ENCODE measurements around the gene KCNJ6. TPM values are rescaled to one million over a fixed set of nuclear protein-coding genes. Genes with fewer than 3 reads are reported as not detected.
A peak's percentile ranks its signal among the peaks of the same experiment; 100 is the strongest.
"Not testable (repeated sequence)": the region's sequence is repeated elsewhere in the genome, so short reads cannot be mapped to it uniquely, and the experiment has no call there.

Gene KCNJ6
- total RNA-seq, 2 donors from 2014 or later, result not detected

GRCh38 chr21:37932936-37933335 lies 16.7 kb upstream of the KCNJ6 start:
- no peak for DNase-seq (ENCODE audit: low spot score)
- H3K27me3 ChIP-seq, result no peaks in the 10 kb centered on the region
- H3K9me3 ChIP-seq, result peaks cover 0 to 16% of the 10 kb centered on the region in 2 donors
- H3K4me1 ChIP-seq, result no peaks in the 10 kb centered on the region
- H3K4me3 ChIP-seq, result no peak overlapping the region
- H3K27ac ChIP-seq, result no peak overlapping the region
- H3K36me3 ChIP-seq, result no peaks in the 10 kb centered on the region
- no peak for TF ChIP-seq CTCF (IDR thresholded peaks at IDR 0.05)

GRCh38 chr21:37927711-37928110 lies 11.5 kb upstream of the KCNJ6 start:
- no peak for TF ChIP-seq CTCF (IDR thresholded peaks at IDR 0.05)
- H3K4me1 ChIP-seq, result no peaks in the 10 kb centered on the region
- H3K4me3 ChIP-seq, result no peak overlapping the region
- H3K36me3 ChIP-seq, result no peaks in the 10 kb centered on the region
- peaks cover 0 to 11% of the 10 kb centered on the region in 2 donors for H3K9me3 ChIP-seq
- DNase-seq (ENCODE audit: low spot score), result no peak
- H3K27ac ChIP-seq, result no peak overlapping the region
- no peaks in the 10 kb centered on the region for H3K27me3 ChIP-seq

- Histone ChIP-seq H3K36me3 (no peaks in the 10 kb centered on the region), H3K27me3 (peaks cover 0 to 10% of the 10 kb centered on the region in 2 donors)
- DNase-seq (ENCODE audit: low spot score), result no peak
Measured at GRCh38 chr21:37921091-37921490, 4.8 kb upstream of the KCNJ6 start.

GRCh38 chr21:37920302-37920701 lies 4.0 kb upstream of the KCNJ6 start:
- Histone ChIP-seq H3K27me3 (peaks cover 0 to 17% of the 10 kb centered on the region in 2 donors), H3K4me1 (peaks cover 0 to 13% of the 10 kb centered on the region in 2 donors)
- not testable (repeated sequence) for H3K27ac ChIP-seq; H3K4me3 ChIP-seq; H3K36me3 ChIP-seq; DNase-seq (ENCODE audit: low spot score); H3K9me3 ChIP-seq

More at GRCh38 chr21:37921091-37921490, 4.8 kb upstream of the KCNJ6 start:
- Histone ChIP-seq H3K4me1 (peaks cover 0 to 6% of the 10 kb centered on the region in 2 donors), H3K9me3 (no peaks in the 10 kb centered on the region), H3K27ac (no peak overlapping the region), H3K4me3 (no peak overlapping the region)
- TF ChIP-seq CTCF (IDR thresholded peaks at IDR 0.05), result no peak

- Histone ChIP-seq H3K27me3 (peaks cover 2 to 28% of the 10 kb centered on the region in 2 donors), H3K4me1 (peaks cover 0 to 14% of the 10 kb centered on the region in 2 donors), H3K4me3 (no peak overlapping the region), H3K9me3 (no peaks in the 10 kb centered on the region), H3K27ac (no peak overlapping the region), H3K36me3 (no peaks in the 10 kb centered on the region)
- DNase-seq (ENCODE audit: low spot score), result no peak
- no peak for TF ChIP-seq CTCF (IDR thresholded peaks at IDR 0.05)
Measured at GRCh38 chr21:37917612-37918011, 1.4 kb upstream of the KCNJ6 start.

GRCh38 chr21:37915941-37916309 lies 332 bp downstream of the KCNJ6 start:
- Histone ChIP-seq H3K9me3 (no peaks in the 10 kb centered on the region), H3K4me1 (peaks cover 0 to 14% of the 10 kb centered on the region in 2 donors), H3K4me3 (peak overlapping the region in 1 of 2 donors; percentile 19), H3K36me3 (no peaks in the 10 kb centered on the region), H3K27ac (no peak overlapping the region), H3K27me3 (peaks cover 2 to 28% of the 10 kb centered on the region in 2 donors)
- DNase-seq (ENCODE audit: low spot score), result no peak
- TF ChIP-seq CTCF (IDR thresholded peaks at IDR 0.05), result no peak

Data from right atrium auricular region (tissue), 2 donors.